ENCODE data around the gene LACRT. TPM values are rescaled to one million over a fixed set of nuclear protein-coding genes. Genes with fewer than 3 reads are reported as not detected.

Gene LACRT
- total and polyA plus RNA-seq, 2 experiments from 2014 or later, result not detected

DNA sequence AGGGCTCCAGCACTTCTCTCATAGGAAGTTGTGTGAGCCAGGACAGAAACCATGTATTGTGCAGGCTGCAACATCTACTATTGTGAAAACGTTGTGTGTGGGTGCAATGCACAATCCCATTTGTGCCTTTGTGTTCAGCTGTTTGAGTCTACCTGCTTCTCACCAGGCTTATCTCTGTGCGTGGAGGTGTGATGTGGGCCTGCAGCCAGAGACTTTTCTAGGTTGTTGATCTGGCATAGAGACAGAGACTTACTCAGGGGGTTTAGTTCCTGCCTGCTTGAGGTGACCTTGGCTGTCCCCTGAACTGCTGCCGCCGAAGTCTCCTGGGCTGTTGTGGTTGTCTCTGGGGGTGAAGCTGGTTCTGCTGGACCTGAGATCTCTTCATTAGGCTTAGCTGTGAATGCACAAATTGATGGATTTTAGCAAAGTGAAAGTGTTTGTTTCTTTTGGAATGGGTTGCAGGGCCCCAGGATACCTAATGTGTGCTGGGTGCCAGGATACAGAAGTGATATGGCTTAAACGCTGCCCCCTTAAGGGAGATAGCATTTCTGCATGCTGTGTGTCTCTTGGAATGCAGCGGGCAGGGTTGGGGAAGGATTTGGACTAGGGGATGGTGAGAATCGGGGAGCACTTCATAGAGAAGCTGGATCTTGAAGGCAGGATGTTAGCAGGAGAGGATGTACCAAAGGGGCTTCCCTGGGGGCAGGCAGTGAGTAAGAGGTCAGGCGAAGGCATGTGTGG is 2.5 kb downstream of the LACRT start:
- Histone ChIP-seq H3K27me3 (no peaks in the 10 kb centered on the region), H3K9me3 (ENCODE audit: low read depth) (no peaks in the 10 kb centered on the region), H3K27ac (no peak overlapping the region), H3K4me1 (ENCODE audit: low read depth) (no peaks in the 10 kb centered on the region), H3K4me3 (no peak overlapping the region), H3K36me3 (no peaks in the 10 kb centered on the region)
- TF ChIP-seq, protein P1, sequence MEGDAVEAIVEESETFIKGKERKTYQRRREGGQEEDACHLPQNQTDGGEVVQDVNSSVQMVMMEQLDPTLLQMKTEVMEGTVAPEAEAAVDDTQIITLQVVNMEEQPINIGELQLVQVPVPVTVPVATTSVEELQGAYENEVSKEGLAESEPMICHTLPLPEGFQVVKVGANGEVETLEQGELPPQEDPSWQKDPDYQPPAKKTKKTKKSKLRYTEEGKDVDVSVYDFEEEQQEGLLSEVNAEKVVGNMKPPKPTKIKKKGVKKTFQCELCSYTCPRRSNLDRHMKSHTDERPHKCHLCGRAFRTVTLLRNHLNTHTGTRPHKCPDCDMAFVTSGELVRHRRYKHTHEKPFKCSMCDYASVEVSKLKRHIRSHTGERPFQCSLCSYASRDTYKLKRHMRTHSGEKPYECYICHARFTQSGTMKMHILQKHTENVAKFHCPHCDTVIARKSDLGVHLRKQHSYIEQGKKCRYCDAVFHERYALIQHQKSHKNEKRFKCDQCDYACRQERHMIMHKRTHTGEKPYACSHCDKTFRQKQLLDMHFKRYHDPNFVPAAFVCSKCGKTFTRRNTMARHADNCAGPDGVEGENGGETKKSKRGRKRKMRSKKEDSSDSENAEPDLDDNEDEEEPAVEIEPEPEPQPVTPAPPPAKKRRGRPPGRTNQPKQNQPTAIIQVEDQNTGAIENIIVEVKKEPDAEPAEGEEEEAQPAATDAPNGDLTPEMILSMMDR (IDR thresholded peaks at IDR 0.05; ENCODE audit: low read depth, low read length), result peak; percentile 15
- DNase-seq (ENCODE audit: low read depth in 1 of 2, low spot score in 1 of 2), result peak in 1 of 2 donors; percentile 11

- Histone ChIP-seq H3K4me3 (no peak overlapping the region), H3K27ac (no peak overlapping the region), H3K36me3 (no peaks in the 10 kb centered on the region), H3K27me3 (no peaks in the 10 kb centered on the region), H3K4me1 (ENCODE audit: low read depth) (no peaks in the 10 kb centered on the region), H3K9me3 (ENCODE audit: low read depth) (no peaks in the 10 kb centered on the region)
- DNase-seq (ENCODE audit: low read depth in 1 of 2, low spot score in 1 of 2), result no peak
- TF ChIP-seq, protein P1 (IDR thresholded peaks at IDR 0.05; ENCODE audit: low read depth, low read length), result no peak
Measured at GRCh38 chr12:54631551-54631950, 3.1 kb downstream of the LACRT start.

GRCh38 chr12:54629925-54630324 is 4.8 kb downstream of the LACRT start:
- H3K9me3 ChIP-seq (ENCODE audit: low read depth), result no peaks in the 10 kb centered on the region
- no peaks in the 10 kb centered on the region for H3K27me3 ChIP-seq
- H3K4me3 ChIP-seq, result no peak overlapping the region
- no peak overlapping the region for H3K27ac ChIP-seq
- DNase-seq (ENCODE audit: low read depth in 1 of 2, low spot score in 1 of 2), result no peak
- TF ChIP-seq, protein P1 (IDR thresholded peaks at IDR 0.05; ENCODE audit: low read depth, low read length), result no peak
- H3K36me3 ChIP-seq, result no peaks in the 10 kb centered on the region
- no peaks in the 10 kb centered on the region for H3K4me1 ChIP-seq (ENCODE audit: low read depth)

GRCh38 chr12:54628186-54628846 is 6.4 kb downstream of the LACRT start:
- Histone ChIP-seq H3K9me3 (ENCODE audit: low read depth) (no peaks in the 10 kb centered on the region), H3K27ac (no peak overlapping the region), H3K4me1 (ENCODE audit: low read depth) (peaks cover 11% of the 10 kb centered on the region), H3K4me3 (no peak overlapping the region), H3K36me3 (no peaks in the 10 kb centered on the region), H3K27me3 (no peaks in the 10 kb centered on the region)
- no peak for DNase-seq (ENCODE audit: low read depth in 1 of 2, low spot score in 1 of 2)
- TF ChIP-seq, protein P1 (IDR thresholded peaks at IDR 0.05; ENCODE audit: low read depth, low read length), result no peak

GRCh38 chr12:54627304-54627703 is 7.4 kb downstream of the LACRT start:
- DNase-seq (ENCODE audit: low read depth in 1 of 2, low spot score in 1 of 2), result no peak
- H3K36me3 ChIP-seq, result no peaks in the 10 kb centered on the region

More at GRCh38 chr12:54627304-54627703, 7.4 kb downstream of the LACRT start:
- Histone ChIP-seq H3K4me3 (no peak overlapping the region), H3K4me1 (ENCODE audit: low read depth) (peaks cover 11% of the 10 kb centered on the region), H3K9me3 (ENCODE audit: low read depth) (no peaks in the 10 kb centered on the region), H3K27me3 (peaks cover under 1% of the 10 kb centered on the region), H3K27ac (no peak overlapping the region)
- TF ChIP-seq, protein P1 (IDR thresholded peaks at IDR 0.05; ENCODE audit: low read depth, low read length), result no peak
